BLaER1 treated with 17β-estradiol and CSF1 and Interleukin-3, amounts not matched to agents 10 nM and 100 nM (cell line): ENCODE results near the gene RUBCN.
"Not testable (repeated sequence)": the region's sequence is repeated elsewhere in the genome, so short reads cannot be mapped to it uniquely, and the experiment has no call there.

Experiments used
- H3K27ac ChIP-seq, 11 experiments: shearing (Covaris generic); formaldehyde crosslinking; 2 replicates each; pipeline ENCODE4 v1.8.1; 2022
- H3K27me3 ChIP-seq, 11 experiments: shearing (Covaris generic); formaldehyde crosslinking; 2 replicates each; pipeline ENCODE4 v1.8.1; 2022
- H3K36me3 ChIP-seq, 11 experiments: shearing (Covaris generic); formaldehyde crosslinking; 2 replicates each; pipeline ENCODE4 v1.8.1; 2022
- H3K4me1 ChIP-seq, 10 experiments: shearing (Covaris generic); formaldehyde crosslinking; 2 replicates each; pipeline ENCODE4 v1.8.1; 2022
- H3K4me2 ChIP-seq, 11 experiments: shearing (Covaris generic); formaldehyde crosslinking; 2 replicates each; pipeline ENCODE4 v1.8.1; 2022
- H3K4me3 ChIP-seq, 10 experiments: shearing (Covaris generic); formaldehyde crosslinking; 2 replicates each; pipeline ENCODE4 v1.8.1; 2022
- H3K9ac ChIP-seq, 11 experiments: shearing (Covaris generic); formaldehyde crosslinking; 2 replicates each; pipeline ENCODE4 v1.8.1; 2022
- H3K9me3 ChIP-seq, 11 experiments: shearing (Covaris generic); formaldehyde crosslinking; replicated peaks in 1 of 11; 2 replicates each; pipeline ENCODE4 v1.8.1; 2022
- H4K20me1 ChIP-seq, 11 experiments: shearing (Covaris generic); formaldehyde crosslinking; 2 replicates each; pipeline ENCODE4 v1.8.1; 2022
- Cebpa-rat ChIP-seq, 11 experiments: shearing (Covaris generic); IDR thresholded peaks; 2 replicates each; pipeline ENCODE4 v1.8.1; 2022

Gene RUBCN

GRCh38 chr3:197675563-197675860 lies 61.2 kb downstream of the RUBCN start:
- H3K27ac ChIP-seq: peak overlapping the region in 2 of 11 experiments; percentile 1 to 10; a peak in 1 of 22 replicates
- peak overlapping the region; percentile 33 to 86 (median 67); a peak in 21 of 22 replicates for H3K4me2 ChIP-seq
- H3K27me3 ChIP-seq: no peaks in the 10 kb centered on the region
- TF ChIP-seq Cebpa-rat (IDR thresholded peaks at IDR 0.05): no peak
- H3K9me3 ChIP-seq: peaks cover 17 to 41% (median 32%) of the 10 kb centered on the region in 11 experiments
- H3K4me1 ChIP-seq: peaks cover 25 to 56% (median 47%) of the 10 kb centered on the region in 10 experiments
- H3K9ac ChIP-seq: peak overlapping the region in 1 of 11 experiments; percentile 1; a peak in 1 of 22 replicates
- no peak overlapping the region for H3K4me3 ChIP-seq
- H3K36me3 ChIP-seq: peaks cover 47 to 89% (median 63%) of the 10 kb centered on the region in 11 experiments
- peaks cover 0 to 8% (median 0%) of the 10 kb centered on the region in 11 experiments; a peak in 4 of 22 replicates for H4K20me1 ChIP-seq

GRCh38 chr3:197674741-197675562 lies 61.8 kb downstream of the RUBCN start:
- peaks cover 44 to 86% (median 59%) of the 10 kb centered on the region in 11 experiments for H3K36me3 ChIP-seq
- H3K9me3 ChIP-seq: peaks cover 11 to 35% (median 27%) of the 10 kb centered on the region in 11 experiments; a peak in 21 of 22 replicates
- H3K9ac ChIP-seq: peak overlapping the region in 3 of 11 experiments; percentile 30 to 55 (median 42); a peak in 3 of 22 replicates
- peak overlapping the region; percentile 33 to 86 (median 67); a peak in 20 of 22 replicates for H3K4me2 ChIP-seq
- no peaks in the 10 kb centered on the region for H3K27me3 ChIP-seq
- H3K4me3 ChIP-seq: peak overlapping the region in 2 of 10 experiments; percentile 32 to 34; a peak in 2 of 20 replicates
- H4K20me1 ChIP-seq: peaks cover 0 to 8% (median 0%) of the 10 kb centered on the region in 11 experiments; a peak in 4 of 22 replicates
- TF ChIP-seq Cebpa-rat (IDR thresholded peaks at IDR 0.05): no peak
- peak overlapping the region in 2 of 11 experiments; percentile 1 to 10; a peak in 2 of 22 replicates for H3K27ac ChIP-seq
- peaks cover 25 to 56% (median 47%) of the 10 kb centered on the region in 10 experiments for H3K4me1 ChIP-seq

- Histone ChIP-seq H3K9ac (peak overlapping the region in 2 of 11 experiments; percentile 4 to 42; a peak in 4 of 22 replicates), H3K36me3 (peaks cover 31 to 71% (median 45%) of the 10 kb centered on the region in 11 experiments), H3K4me3 (peak overlapping the region in 2 of 10 experiments; percentile 12 to 32; a peak in 2 of 20 replicates), H3K4me1 (peaks cover 25 to 56% (median 47%) of the 10 kb centered on the region in 10 experiments), H3K9me3 (peaks cover 0 to 17% (median 9%) of the 10 kb centered on the region in 11 experiments; a peak in 17 of 22 replicates), H4K20me1 (peaks cover 0 to 8% (median 0%) of the 10 kb centered on the region in 11 experiments; a peak in 4 of 22 replicates), H3K4me2 (peak overlapping the region in 8 of 11 experiments; percentile 3 to 79 (median 68); a peak in 9 of 22 replicates), H3K27ac (no peak overlapping the region; a peak in 1 of 22 replicates), H3K27me3 (no peaks in the 10 kb centered on the region)
- TF ChIP-seq Cebpa-rat (IDR thresholded peaks at IDR 0.05): no peak
These were observed 63.5 kb downstream of the RUBCN start for GRCh38 chr3:197673170-197673569.

GRCh38 chr3:197670361-197670760 lies 66.3 kb downstream of the RUBCN start:
- Histone ChIP-seq H3K27me3 (no peaks in the 10 kb centered on the region), H3K9me3 (no peaks in the 10 kb centered on the region), H3K4me3 (no peak overlapping the region), H3K4me2 (no peak overlapping the region), H3K4me1 (peaks cover 3 to 50% (median 38%) of the 10 kb centered on the region in 10 experiments), H3K9ac (no peak overlapping the region), H3K27ac (no peak overlapping the region), H3K36me3 (peaks cover 6 to 51% (median 25%) of the 10 kb centered on the region in 11 experiments; a peak in 19 of 22 replicates), H4K20me1 (no peaks in the 10 kb centered on the region; a peak in 2 of 22 replicates)
- TF ChIP-seq Cebpa-rat (IDR thresholded peaks at IDR 0.05): no peak

GRCh38 chr3:197667968-197668367 lies 68.7 kb downstream of the RUBCN start:
- H3K4me1 ChIP-seq: peaks cover 0 to 39% (median 22%) of the 10 kb centered on the region in 10 experiments; a peak in 13 of 20 replicates
- H3K27ac ChIP-seq: no peak overlapping the region
- no peaks in the 10 kb centered on the region for H3K9me3 ChIP-seq
- peaks cover 0 to 27% (median 7%) of the 10 kb centered on the region in 11 experiments; a peak in 11 of 22 replicates for H3K36me3 ChIP-seq
- H3K4me3 ChIP-seq: no peak overlapping the region
- TF ChIP-seq Cebpa-rat (IDR thresholded peaks at IDR 0.05): no peak
- H3K4me2 ChIP-seq: no peak overlapping the region
- H3K9ac ChIP-seq: no peak overlapping the region
- H4K20me1 ChIP-seq: no peaks in the 10 kb centered on the region; a peak in 1 of 22 replicates
- H3K27me3 ChIP-seq: peaks cover 0 to 4% (median 0%) of the 10 kb centered on the region in 11 experiments; a peak in 1 of 22 replicates

GRCh38 chr3:197667293-197667692 lies 69.4 kb downstream of the RUBCN start:
- not testable (repeated sequence) for H3K27ac ChIP-seq, H3K9ac ChIP-seq, H3K4me3 ChIP-seq, H3K4me2 ChIP-seq, H3K27me3 ChIP-seq, H4K20me1 ChIP-seq, H3K9me3 ChIP-seq
- peaks cover 0 to 21% (median 7%) of the 10 kb centered on the region in 11 experiments; a peak in 11 of 22 replicates for H3K36me3 ChIP-seq
- H3K4me1 ChIP-seq: peaks cover 0 to 37% (median 23%) of the 10 kb centered on the region in 10 experiments; a peak in 14 of 20 replicates

- not testable (repeated sequence) for H4K20me1 ChIP-seq, H3K27ac ChIP-seq, H3K27me3 ChIP-seq, H3K9ac ChIP-seq, H3K4me3 ChIP-seq, H3K9me3 ChIP-seq
- H3K36me3 ChIP-seq: peaks cover 0 to 11% (median 7%) of the 10 kb centered on the region in 11 experiments; a peak in 10 of 22 replicates
- H3K4me2 ChIP-seq: peak overlapping the region in 4 of 11 experiments; percentile 44 to 55 (median 44); a peak in 7 of 22 replicates
- peaks cover 0 to 37% (median 25%) of the 10 kb centered on the region in 10 experiments; a peak in 15 of 20 replicates for H3K4me1 ChIP-seq
These were observed 70.4 kb downstream of the RUBCN start for GRCh38 chr3:197666221-197666842.

GRCh38 chr3:197665549-197665948 lies 71.2 kb downstream of the RUBCN start:
- not testable (repeated sequence) for H3K36me3 ChIP-seq, H3K27me3 ChIP-seq, H3K4me3 ChIP-seq, H4K20me1 ChIP-seq, H3K9ac ChIP-seq, H3K9me3 ChIP-seq, H3K4me2 ChIP-seq, H3K27ac ChIP-seq
- H3K4me1 ChIP-seq: peaks cover 0 to 38% (median 28%) of the 10 kb centered on the region in 10 experiments; a peak in 15 of 20 replicates

GRCh38 chr3:197665142-197665491 lies 71.6 kb downstream of the RUBCN start:
- H3K4me2 ChIP-seq: peak overlapping the region; percentile 55 to 88 (median 78); a peak in 21 of 22 replicates
- H3K4me3 ChIP-seq: peak overlapping the region in 8 of 10 experiments; percentile 31 to 64 (median 50); a peak in 13 of 20 replicates
- peaks cover 0 to 39% (median 28%) of the 10 kb centered on the region in 10 experiments; a peak in 15 of 20 replicates for H3K4me1 ChIP-seq
- not testable (repeated sequence) for H3K36me3 ChIP-seq, H3K27me3 ChIP-seq, H3K9me3 ChIP-seq, H4K20me1 ChIP-seq
- H3K27ac ChIP-seq: peak overlapping the region in 3 of 11 experiments; percentile 53 to 68 (median 60); a peak in 4 of 22 replicates
- H3K9ac ChIP-seq: peak overlapping the region in 2 of 11 experiments; percentile 41 to 51; a peak in 1 of 22 replicates

- Histone ChIP-seq H3K27ac (peak overlapping the region in 3 of 11 experiments; percentile 53 to 68 (median 60); a peak in 5 of 22 replicates), H3K27me3 (peaks cover 0 to 12% (median 0%) of the 10 kb centered on the region in 11 experiments; a peak in 7 of 22 replicates), H3K4me3 (peak overlapping the region in 8 of 10 experiments; percentile 31 to 64 (median 50); a peak in 15 of 20 replicates), H3K9ac (peak overlapping the region in 4 of 11 experiments; percentile 41 to 56 (median 54); a peak in 5 of 22 replicates), H3K4me1 (peaks cover 0 to 44% (median 32%) of the 10 kb centered on the region in 10 experiments; a peak in 17 of 20 replicates), H3K4me2 (peak overlapping the region; percentile 55 to 88 (median 78))
- H3K9me3 ChIP-seq, H3K36me3 ChIP-seq, H4K20me1 ChIP-seq: not testable (repeated sequence)
These were observed 72.1 kb downstream of the RUBCN start for GRCh38 chr3:197664414-197665141.

GRCh38 chr3:197663367-197664140 lies 73.2 kb downstream of the RUBCN start:
- H3K4me3 ChIP-seq, H3K9me3 ChIP-seq, H4K20me1 ChIP-seq, H3K36me3 ChIP-seq: not testable (repeated sequence)
- Histone ChIP-seq H3K4me2 (peak overlapping the region in 6 of 11 experiments; percentile 37 to 58 (median 50); a peak in 10 of 22 replicates), H3K4me1 (peaks cover 0 to 54% (median 39%) of the 10 kb centered on the region in 10 experiments; a peak in 17 of 20 replicates), H3K27ac (peak overlapping the region in 1 of 11 experiments; percentile 68; a peak in 2 of 22 replicates), H3K27me3 (peaks cover 0 to 21% (median 0%) of the 10 kb centered on the region in 11 experiments; a peak in 7 of 22 replicates), H3K9ac (0 out of 22 replicates have a peak overlapping the region, but pooled peaks of 1 of the 11 experiments have one; percentile 48)
